HG02610 (cell line): ENCODE results near the gene MUSK.
"Not testable (repeated sequence)": the region's sequence is repeated elsewhere in the genome, so short reads cannot be mapped to it uniquely, and the experiment has no call there.

Experiments
- ATAC-seq: cut with Tn5 transposase; IDR thresholded peaks from one replicate; pipeline ENCODE4 v1.9.1; 2021; ENCODE audit warnings: mild to moderate bottlenecking, moderate library complexity; ENCODE audit not compliant: unreplicated experiment

Gene MUSK

DNA sequence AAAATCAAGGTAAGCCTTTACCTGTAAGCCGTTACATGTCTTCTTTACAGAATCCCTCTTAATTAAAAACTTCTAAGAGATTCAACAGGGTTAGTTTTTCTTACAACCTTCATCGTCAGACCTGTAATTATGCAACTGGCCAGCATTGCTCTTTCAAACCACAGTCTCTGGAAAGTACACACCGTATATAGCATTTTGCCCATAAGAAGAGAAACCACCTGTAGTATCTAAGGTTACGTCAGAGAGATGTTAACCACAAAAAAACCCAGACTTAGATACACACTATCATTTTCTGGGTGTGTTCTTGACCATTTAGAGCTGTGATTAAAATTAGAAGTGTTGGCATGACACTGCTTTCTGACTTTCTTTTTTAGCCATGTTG is 140.0 kb downstream of the MUSK start:
- peak; percentile 94 for ATAC-seq

DNA sequence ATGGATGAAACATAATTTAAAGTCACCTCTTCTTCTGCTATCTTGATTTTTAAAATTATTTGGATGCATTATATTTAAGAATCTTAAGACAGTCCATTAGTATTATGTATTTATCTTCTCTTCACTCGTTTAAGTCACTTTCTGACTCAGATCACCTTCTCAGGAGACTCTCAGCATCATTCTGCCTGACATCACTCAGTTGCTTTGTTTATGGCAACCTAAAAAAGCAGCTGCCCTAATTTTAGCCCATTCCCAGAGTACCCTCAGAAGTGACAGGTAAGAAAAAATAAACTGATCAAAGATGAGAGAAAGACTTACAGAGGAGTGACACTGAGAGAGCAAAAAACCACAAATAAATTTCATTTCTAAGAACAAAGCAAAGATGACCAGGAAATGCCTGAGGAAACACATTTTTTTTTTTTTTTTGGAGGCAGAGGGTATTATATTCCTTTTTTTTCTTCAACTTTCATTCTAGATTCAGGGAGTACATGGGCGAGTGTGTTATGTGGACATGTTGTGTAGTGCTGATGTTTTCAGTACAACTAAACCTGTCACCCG is 140.5 kb downstream of the MUSK start:
- ATAC-seq = peak; percentile 62

DNA sequence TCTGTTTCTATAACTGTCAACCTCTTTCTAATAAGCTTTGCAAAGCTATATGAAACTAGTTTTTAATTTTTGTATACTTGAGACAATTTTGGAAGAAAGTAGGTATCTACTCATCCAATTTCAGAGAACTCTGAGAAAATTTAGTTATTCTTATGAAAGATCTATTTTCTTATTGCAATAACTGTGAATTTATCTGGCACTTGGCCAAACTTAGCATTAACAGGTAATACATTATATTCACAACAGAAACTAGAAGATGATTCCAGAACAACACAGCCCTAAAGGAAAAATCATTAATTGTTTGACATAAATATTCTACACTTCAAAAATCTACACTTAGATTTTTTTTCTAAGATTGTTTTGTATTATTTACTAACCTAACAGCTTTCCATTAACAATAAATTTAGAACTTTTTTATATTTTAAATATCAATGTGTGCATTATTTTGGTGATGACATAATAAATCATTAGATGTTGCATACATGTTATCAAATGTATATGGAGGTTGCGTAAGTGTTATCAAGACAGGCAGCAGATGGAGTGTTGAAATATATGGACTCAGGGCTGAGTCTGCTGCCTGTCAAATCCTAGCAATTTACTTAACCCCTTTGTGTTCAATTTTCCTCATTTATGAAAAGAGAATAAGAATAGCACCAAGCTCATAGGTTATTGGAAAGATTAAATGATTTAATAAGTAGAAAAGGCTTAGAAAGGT is 141.8 kb downstream of the MUSK start:
- ATAC-seq = no peak

DNA sequence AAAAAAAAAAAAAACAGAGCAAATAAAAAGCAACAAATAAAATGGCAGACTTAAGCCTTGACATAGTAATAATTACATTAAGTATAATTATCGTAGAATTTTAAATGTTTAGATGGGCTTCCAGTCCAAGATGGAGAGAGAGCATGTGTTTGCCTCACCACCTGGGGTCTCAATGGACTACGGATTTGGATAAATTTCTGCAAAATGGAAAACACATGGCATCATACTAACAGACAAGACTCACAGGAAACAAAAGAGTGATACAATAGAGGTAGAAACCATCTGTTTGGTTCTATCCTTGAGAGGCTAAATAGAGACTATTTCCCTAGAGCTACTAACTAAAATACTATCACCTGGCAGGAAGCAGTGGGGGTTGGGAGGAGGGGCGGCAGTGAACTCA is 144.3 kb downstream of the MUSK start:
- ATAC-seq = no peak

DNA sequence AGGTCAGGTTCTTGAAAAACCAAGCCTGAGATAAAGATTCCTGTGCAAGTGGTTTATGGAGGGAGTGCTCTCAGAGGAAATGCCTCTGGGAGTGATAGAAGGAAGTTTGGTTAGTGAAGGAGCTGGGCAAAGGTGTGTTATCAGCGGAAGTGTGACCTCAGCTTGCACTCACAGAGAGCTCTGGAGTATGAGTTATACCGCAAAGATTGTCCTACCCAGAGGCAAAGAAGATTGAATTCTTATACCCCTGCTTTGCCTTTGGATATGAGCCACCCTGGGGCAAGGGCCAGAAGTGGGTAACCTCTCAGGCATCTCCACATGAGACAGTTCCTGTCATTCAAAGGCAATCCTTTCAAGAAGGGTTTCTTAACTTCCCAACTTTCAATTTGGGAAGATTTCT is 145.6 kb downstream of the MUSK start:
- no peak for ATAC-seq

DNA sequence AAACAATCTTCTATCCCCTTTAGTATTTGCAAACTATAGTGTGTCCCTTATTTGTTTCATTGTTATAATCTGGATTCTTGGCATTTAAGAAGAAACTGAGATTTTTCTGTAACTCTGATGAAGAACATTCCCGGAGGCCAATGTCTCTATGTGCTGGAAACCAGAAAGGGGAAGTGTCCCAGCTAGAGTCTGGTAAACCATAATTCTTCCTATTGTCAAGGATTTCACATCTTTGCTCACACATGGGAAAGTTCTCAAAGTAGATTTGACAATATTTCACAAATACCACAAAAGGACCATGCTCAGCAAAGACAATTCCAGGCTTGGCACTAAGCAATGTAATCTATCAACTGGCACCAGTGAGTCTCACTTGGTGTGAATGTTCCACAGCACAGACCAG is 146.8 kb downstream of the MUSK start:
- no peak for ATAC-seq

DNA sequence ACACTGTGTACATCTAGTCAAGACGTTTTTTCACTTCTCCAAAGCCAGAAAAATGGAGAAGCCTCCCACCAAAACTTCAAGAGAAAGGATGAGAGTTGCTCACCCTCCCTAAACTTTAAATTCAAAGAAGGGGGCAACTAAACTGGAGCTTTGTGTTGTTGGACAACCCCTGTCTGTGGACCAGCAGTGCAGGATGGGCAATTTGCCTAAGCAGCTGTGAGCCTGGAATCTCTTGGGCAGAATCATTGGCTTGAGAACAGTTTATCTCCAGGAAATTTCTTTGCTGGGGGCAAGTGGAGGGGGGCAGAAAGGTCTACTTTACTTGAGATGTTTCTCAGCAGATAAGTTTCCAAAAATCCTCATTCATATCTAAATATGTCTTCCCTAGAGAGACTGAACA is 151.8 kb downstream of the MUSK start:
- ATAC-seq = no peak

DNA sequence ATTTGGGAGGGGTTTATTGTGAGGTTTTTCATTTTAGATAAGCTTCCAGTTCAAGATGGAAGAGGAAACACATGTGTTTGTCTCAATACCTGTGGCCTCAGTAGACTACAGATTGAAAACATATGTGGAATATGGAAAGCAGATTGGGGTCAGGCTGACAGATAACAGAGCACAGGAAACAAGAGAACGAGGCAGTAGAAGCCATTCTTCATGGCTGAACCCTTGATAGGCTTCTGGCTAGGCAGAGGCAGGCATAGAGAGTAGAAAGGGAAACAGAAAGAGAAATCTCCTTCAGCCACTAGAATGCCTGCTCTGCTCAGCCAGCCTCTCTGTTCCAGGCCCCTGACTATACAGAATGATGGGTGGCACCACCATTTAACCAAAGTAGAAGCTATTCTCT is 152.5 kb downstream of the MUSK start:
- ATAC-seq = peak; percentile 95

DNA sequence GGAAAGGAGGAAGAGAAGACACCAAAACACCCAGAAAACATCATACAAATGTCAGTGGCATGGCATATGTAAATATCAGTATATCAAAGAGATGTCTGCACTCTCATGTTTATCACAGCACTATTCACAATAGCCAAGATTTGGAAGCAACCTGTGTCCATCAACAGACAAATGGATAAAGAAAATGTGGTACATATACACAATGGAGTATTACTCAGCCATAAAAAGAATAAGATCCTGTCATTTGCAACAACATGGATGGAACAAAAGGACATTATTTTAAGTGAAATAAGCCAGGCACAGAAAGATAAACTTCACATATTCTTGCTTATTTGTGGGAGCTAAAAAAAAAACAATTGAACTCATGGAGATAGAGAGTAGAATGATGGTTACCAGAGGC is 156.5 kb downstream of the MUSK start:
- not testable (repeated sequence) for ATAC-seq

DNA sequence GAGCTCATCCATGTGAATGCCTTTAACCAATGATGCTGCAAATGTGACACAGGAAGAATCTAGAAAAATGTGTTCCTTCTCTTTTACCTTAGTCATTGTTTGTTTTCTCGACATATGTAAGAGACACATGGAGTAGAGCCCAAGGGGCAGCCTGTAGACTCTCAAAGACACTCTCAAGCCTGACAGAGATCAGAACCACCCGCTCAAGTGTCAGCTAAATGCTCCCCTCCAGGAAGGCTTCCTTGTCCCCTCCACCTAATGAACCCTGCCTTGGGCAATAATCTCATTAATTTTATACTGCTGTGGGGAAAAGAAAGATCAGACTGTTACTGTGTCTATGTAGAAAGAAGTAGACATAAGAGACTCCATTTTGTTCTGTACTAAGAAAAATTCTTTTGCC is 157.4 kb downstream of the MUSK start:
- no peak for ATAC-seq

DNA sequence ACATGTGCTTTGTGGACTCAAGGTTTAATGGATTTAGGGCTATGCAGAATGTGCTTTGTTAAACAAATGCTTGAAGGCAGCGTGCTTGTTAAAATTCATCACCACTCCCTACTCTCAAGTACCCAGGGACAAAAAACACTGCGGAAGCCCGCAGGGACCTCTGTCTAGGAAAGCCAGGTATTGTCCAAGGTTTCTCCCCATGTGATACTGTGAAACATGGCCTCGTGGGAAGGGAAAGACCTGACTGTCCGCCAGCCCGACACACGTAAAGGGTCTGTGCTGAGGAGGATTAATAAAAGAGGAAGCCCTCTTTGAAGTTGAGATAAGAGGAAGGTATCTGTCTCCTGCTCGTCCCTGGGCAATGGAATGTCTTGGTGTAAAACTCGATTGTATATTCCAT is 157.8 kb downstream of the MUSK start:
- ATAC-seq = not testable (repeated sequence)

DNA sequence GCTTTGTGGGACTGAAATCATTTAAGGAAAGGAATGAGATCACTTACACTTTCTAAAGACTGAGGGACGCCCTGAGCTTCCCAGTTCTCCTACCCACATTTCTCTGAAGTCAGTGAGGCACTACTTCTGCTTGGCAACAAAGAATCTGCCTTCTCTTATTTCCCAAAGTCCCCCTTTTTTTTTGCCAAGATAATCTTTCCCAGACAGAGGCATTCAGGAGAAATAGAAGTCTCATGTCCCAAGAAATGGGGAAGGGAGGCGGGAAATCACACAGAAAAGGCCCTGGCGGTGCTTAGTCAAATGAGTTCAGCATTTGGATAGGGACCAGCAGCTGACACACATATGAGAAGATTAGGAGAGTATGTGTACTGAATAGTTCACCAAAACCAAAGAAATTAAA is 159.7 kb downstream of the MUSK start:
- no peak for ATAC-seq

DNA sequence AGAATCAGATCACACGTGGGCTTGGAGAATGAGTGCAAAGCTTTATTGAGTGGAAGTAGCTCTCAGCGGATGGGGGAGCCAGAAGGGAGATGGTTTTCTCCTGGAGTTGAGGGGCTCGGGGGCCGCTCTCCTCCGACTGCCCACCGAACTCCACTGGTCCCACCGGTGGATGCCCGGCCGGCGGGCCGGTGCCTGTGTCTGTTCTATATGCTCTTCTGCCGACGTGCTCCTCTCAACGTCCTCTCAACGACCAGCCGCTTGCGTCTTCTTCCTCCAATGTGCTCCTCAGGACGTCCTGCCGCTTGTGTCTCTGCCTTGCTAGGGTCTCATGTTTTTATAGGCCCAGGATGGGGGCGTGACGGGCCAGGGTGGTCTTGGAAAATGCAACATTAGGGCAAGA is 161.9 kb downstream of the MUSK start:
- no peak for ATAC-seq

DNA sequence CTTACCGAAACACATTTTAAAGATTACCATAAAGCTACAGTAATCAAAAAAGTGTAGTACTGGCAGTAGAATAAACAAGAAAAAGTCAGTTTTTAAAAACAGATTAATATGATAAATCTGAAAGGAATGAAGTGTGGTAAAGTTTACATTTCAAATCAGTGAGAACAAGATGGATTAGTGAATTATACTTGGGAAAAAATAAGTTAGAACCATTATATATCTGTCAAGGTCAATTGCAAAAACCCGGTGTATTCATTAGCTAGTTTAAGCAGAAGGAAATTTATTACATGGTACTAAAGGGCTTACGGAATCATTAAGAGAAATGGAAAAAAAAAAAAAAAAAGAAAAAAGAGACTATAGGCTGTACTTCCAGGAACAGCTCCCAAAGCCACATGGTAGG is 164.3 kb downstream of the MUSK start:
- ATAC-seq = no peak

DNA sequence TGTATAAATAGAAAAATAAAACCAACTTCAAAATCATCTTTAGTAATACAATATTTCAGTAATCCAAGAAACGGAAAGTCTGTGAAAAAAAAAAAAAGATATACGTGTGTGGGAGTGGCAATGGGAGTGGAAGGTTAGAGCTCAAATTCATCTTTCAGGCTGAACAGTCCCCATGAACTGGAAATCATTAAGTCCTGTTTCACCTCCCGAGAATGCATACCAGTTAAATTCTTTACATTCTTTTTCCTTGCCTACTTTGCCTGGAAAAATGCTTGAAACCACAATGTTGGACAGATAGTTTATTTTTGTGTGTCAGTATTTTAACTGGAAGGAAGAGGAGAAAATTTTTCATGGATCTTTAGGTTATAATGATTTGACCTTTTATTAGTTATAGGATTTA is 166.8 kb downstream of the MUSK start:
- no peak for ATAC-seq

DNA sequence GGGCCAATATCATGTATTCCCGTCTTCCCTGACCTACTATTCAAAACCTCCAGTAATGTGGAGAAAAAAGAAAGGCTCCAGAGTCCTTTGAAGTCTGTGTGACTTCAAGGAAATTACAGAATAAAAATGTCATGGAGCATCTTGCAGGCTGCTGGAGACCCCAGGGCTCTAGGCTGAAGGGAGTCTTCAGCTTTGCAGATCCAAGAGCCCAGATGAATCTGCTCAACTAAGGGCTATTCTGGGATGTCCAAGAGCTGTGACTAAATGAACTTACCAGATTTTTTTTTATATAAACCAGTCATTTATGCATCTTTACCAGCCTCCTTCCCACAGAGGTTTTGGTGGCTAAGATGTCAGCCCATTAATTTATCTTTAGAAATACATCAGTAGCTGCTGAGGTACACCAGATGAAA is 167.3 kb downstream of the MUSK start:
- ATAC-seq = no peak

DNA sequence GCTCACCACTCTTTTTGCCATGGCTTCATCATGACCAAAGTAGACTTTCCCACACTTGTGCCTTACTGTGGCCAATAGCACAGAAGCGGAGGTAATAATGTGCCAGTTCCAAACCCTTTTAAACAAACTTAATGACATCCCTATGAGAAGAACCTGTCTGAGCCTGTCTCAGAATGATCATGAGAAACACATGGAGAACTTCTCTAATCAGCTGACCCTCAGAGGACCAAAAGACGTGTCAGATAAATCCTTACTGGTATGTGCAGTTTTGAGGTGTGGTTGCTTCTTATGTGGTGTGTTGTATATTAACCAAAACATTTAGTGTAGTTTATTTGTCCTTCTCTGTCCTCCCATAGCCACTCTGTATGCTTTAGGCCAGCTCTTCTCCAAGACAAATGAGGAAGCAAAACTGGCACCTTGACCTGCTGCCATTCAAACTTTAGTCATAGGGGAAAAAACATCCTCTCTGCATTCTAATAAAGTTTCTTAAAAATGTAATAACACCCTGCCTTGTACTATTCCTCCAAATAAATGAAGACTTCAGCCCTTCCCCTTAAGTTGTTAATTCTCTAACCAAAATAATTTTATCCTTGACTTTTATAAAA is 168.9 kb downstream of the MUSK start:
- ATAC-seq = no peak

DNA sequence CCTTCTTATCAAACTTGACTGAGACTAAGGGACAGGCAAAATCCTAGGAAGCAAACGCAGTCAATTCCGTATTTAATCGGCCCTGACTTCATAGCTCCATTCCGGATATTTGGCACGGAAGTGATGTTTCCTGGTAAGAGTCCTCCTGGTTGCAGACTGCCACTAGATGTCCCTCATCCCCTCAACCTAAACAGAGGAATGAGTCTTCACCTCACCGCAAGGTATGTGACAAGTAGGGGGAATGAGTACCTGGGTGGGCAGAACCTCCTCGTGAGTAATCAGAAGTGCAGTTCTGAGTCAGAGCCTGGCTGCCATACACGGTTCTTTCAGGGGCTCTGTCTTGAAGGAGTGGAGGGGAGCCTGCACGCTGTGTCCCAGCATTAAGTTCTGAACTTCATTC is 173.6 kb downstream of the MUSK start:
- ATAC-seq = no peak

DNA sequence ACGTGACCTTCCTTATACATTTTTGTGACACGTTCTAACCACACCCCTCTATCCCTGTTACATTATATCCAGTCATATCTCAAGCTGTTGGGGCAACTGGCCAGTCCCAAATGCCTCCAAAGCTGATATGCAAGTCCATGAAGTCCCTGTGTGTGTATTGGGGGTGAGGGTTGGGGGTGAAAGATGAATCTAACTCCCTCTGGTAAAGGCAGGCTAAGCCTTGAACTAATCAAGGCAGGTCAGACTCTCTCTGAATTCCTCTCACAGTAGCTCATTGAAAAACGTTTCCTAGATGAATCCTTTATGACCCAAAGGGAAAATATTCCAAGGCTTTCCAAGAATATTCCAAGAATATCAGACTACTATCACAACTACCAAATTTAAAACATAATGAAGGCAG is 174.4 kb downstream of the MUSK start:
- no peak for ATAC-seq

DNA sequence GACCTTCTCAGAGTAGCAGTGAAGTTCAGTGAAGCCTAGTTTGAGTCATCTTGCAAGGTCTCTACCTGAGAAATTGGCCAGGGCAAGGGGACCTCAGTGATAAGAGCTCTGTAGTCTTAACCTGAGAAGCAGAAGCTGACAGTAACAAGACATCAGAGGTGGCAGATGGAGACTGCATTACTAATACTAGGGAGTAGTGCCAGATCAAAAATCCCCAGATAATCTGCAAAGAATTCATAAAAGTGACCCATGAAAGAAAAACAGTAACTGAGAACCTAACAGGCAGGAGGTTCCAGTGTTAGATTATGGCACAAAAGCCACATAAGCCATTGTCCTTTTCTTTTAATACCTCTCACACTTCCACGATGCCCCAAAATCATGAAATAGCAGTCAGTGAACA is 175.5 kb downstream of the MUSK start:
- ATAC-seq = no peak

DNA sequence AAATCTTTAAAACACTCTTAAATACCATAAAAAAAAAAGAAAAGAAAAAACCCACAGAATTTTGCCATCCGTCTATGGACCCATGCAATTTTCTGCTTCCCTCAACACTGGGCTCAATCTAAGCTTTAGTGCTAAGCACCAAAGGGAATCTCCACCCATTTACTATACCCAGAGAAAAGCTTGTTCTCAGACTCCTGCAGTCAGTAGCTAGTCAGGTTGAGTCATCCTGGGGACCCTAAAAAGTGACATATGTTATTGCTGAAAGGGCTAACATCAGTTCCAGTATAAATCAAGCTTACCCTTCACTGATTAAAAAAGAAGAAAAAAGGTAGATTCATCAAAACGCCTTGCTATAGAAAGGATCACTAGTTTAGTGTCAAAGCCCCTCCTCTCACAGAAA is 177.6 kb downstream of the MUSK start:
- no peak for ATAC-seq

DNA sequence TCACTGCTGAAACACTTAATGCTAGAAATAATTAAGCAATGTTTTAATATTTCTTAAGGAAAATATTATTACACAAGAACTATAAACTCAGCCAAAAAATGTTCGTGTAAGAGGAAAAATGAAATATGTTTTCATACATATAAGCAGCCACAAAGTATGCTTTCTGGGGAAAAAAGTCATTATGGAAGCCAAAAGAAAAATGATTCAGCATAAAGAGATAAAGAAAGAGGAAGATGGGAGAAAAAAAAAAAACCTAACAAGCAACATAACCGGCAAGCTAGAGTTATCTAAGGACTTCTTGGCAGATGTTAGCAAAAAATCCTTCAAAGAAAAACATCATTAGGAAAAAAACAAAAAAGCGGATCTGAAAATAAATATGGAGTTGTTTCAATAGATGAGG is 179.1 kb downstream of the MUSK start:
- no peak for ATAC-seq
